LNCaP clone FGC (cell line): ENCODE measurements around the gene IGSF8.
"Not testable (repeated sequence)": the region's sequence is repeated elsewhere in the genome, so short reads cannot be mapped to it uniquely, and the experiment has no call there.

Experiments used
- DNase-seq: peaks from one replicate; pipeline ENCODE4 v3.0.0-alpha.2; 2011; ENCODE audit warnings: low read depth
- H3K4me3 ChIP-seq: 2 replicates; pipeline ENCODE4 v1.5.1; 2011; ENCODE audit warnings: mild to moderate bottlenecking, low read depth, low read length, control low read depth
- CTCF ChIP-seq: IDR thresholded peaks from 2 replicates; pipeline ENCODE4 v1.5.1; 2012; ENCODE audit warnings: mild to moderate bottlenecking; ENCODE audit not compliant: control insufficient read depth, insufficient read depth; ENCODE audit errors: extremely low read depth

The IGSF8 gene

GRCh38 chr1:160061369-160062229 is 36.8 kb downstream of the IGSF8 start:
- DNase-seq = no peak
- TF ChIP-seq CTCF = no peak
- no peak overlapping the region for H3K4me3 ChIP-seq

GRCh38 chr1:160058087-160058486 is 40.3 kb downstream of the IGSF8 start:
- H3K4me3 ChIP-seq = no peak overlapping the region
- DNase-seq = no peak
- TF ChIP-seq CTCF = 0 out of 2 replicates have a peak, but pooled peaks have one; percentile 20

GRCh38 chr1:160056648-160057169 is 41.7 kb downstream of the IGSF8 start:
- H3K4me3 ChIP-seq = no peak overlapping the region
- no peak for DNase-seq
- no peak for TF ChIP-seq CTCF

- no peak for TF ChIP-seq CTCF
These were observed 44.7 kb downstream of the IGSF8 start for GRCh38 chr1:160053548-160054365.

GRCh38 chr1:160052936-160053335 is 45.5 kb downstream of the IGSF8 start:
- DNase-seq = no peak
- TF ChIP-seq CTCF = no peak
- H3K4me3 ChIP-seq = no peak overlapping the region

More at GRCh38 chr1:160053548-160054365, 44.7 kb downstream of the IGSF8 start:
- no peak overlapping the region for H3K4me3 ChIP-seq
- DNase-seq = no peak

GRCh38 chr1:160050619-160051018 is 47.8 kb downstream of the IGSF8 start:
- H3K4me3 ChIP-seq = no peak overlapping the region
- no peak for DNase-seq
- TF ChIP-seq CTCF = no peak

- H3K4me3 ChIP-seq, DNase-seq: not testable (repeated sequence)
These were observed 48.2 kb downstream of the IGSF8 start for GRCh38 chr1:160050182-160050581.
